Activated T-helper 1 cell treated with anti-CD3 and anti-CD28 coated beads, Interleukin-2, amount 50 U/mL, for 16 hours (primary cell): ENCODE results near the gene TRAF2.
"Not testable (repeated sequence)": the region's sequence is repeated elsewhere in the genome, so short reads cannot be mapped to it uniquely, and the experiment has no call there.

Experiments
- DNase-seq, 2 donors: peaks; one replicate each; pipeline ENCODE4 v3.0.0-alpha.2; 2020; ENCODE audit warnings: low read depth in 1 of 2, low spot score in 1 of 2

TRAF2 gene

GRCh38 chr9:136857581-136858412 lies 28.5 kb upstream of the TRAF2 start:
- no peak for DNase-seq

- no peak for DNase-seq
These were observed 27.9 kb upstream of the TRAF2 start for GRCh38 chr9:136858452-136858843.

- DNase-seq = peak in 1 of 2 donors; percentile 0
These were observed 27.2 kb upstream of the TRAF2 start for GRCh38 chr9:136858844-136859757.

- DNase-seq = no peak
These were observed 25.8 kb upstream of the TRAF2 start for GRCh38 chr9:136860529-136860928.

GRCh38 chr9:136860933-136861873 lies 25.1 kb upstream of the TRAF2 start:
- DNase-seq = no peak

- no peak for DNase-seq
These were observed 24.4 kb upstream of the TRAF2 start for GRCh38 chr9:136861874-136862457.

- DNase-seq = no peak
These were observed 23.3 kb upstream of the TRAF2 start for GRCh38 chr9:136862849-136863622.

- no peak for DNase-seq
These were observed 22.6 kb upstream of the TRAF2 start for GRCh38 chr9:136863623-136864273.

- DNase-seq = no peak
These were observed 21.1 kb upstream of the TRAF2 start for GRCh38 chr9:136865041-136865767.

GRCh38 chr9:136865768-136866103 lies 20.6 kb upstream of the TRAF2 start:
- DNase-seq = no peak

- DNase-seq = not testable (repeated sequence)
These were observed 19.4 kb upstream of the TRAF2 start for GRCh38 chr9:136866898-136867421.

GRCh38 chr9:136867480-136867879 lies 18.8 kb upstream of the TRAF2 start:
- DNase-seq = no peak

GRCh38 chr9:136867917-136868316 lies 18.4 kb upstream of the TRAF2 start:
- DNase-seq = no peak

GRCh38 chr9:136868644-136869043 lies 17.7 kb upstream of the TRAF2 start:
- DNase-seq = no peak

- DNase-seq = not testable (repeated sequence)
These were observed 16.7 kb upstream of the TRAF2 start for GRCh38 chr9:136869611-136870010.

GRCh38 chr9:136875155-136875554 lies 11.2 kb upstream of the TRAF2 start:
- no peak for DNase-seq

- no peak for DNase-seq
These were observed 9.8 kb upstream of the TRAF2 start for GRCh38 chr9:136876476-136876875.

- DNase-seq = no peak
These were observed 5.7 kb upstream of the TRAF2 start for GRCh38 chr9:136880651-136881050.
